HepG2 (cell line): Measurements from ENCODE around the gene ELFN1. TPM values are rescaled to one million over a fixed set of nuclear protein-coding genes. Genes with fewer than 3 reads are reported as not detected.

Source experiments
- ATAC-seq: fragments of 200-7000 bp; cut with Tn5 transposase; 3 replicates; pipeline ENCODE4 v1.9.1; 2020; ENCODE audit warnings: mild to moderate bottlenecking, moderate library complexity
- BruUV-seq: library from RNA; stranded (reverse); fragments of 400-500 nt; replicated peaks from 2 replicates; lab custom pipeline; 2021; lab: Mats Ljungman, UMichigan
- CTCF ChIA-PET: fragments of 300-600 bp; formaldehyde crosslinking; extraction: SDS; loops from one replicate; lab custom pipeline; 2021; ENCODE audit warnings: low total read pairs, inconsistent platforms, low intra/inter-chr PET ratio; lab: Yijun Ruan, JAX
- POLR2A ChIA-PET: fragments of 350-600 bp; sonication (Branson Sonifier 250); formaldehyde crosslinking; loops from one replicate; lab custom pipeline; 2020; ENCODE audit warnings: antibody characterized with exemption, inconsistent platforms; lab: Yijun Ruan, JAX
- DNase-seq: peaks from one replicate; pipeline ENCODE4 v3.0.0-alpha.2; 2015; ENCODE audit warnings: low spot score
- FAIRE-seq: peaks from 3 replicates; lab custom pipeline; 2011; peaks lifted over from hg19 to GRCh38; lab: Jason Lieb, UNC
- H2AFZ ChIP-seq: one replicate; pipeline ENCODE4 v1.6.1; 2011; ENCODE audit warnings: low read length, inconsistent platforms
- H3K27ac ChIP-seq: fragments of 300-600 bp; 3 replicates; pipeline ENCODE4 v1.8.0; 2011; ENCODE audit warnings: mixed run types, mild to moderate bottlenecking, mixed read lengths, low read length, inconsistent platforms; ENCODE audit not compliant: insufficient read depth; ENCODE audit errors: extremely low read length
- H3K27me3 ChIP-seq, 2 experiments: fragments of 200-600 bp in 1 of 2; 2 replicates in 1 of 2; 3 replicates in 1 of 2; pipeline versions ENCODE4 v1.6.0 to v1.8.0; 2011; ENCODE audit warnings: low read length in 2 of 2, mild to moderate bottlenecking in 2 of 2, moderate library complexity in 2 of 2, inconsistent platforms in 1 of 2; ENCODE audit not compliant: insufficient read depth in 2 of 2, control insufficient read depth in 1 of 2
- H3K36me3 ChIP-seq, 2 experiments: fragments of 200-600 bp in 1 of 2; replicated peaks in 1 of 2; 2 replicates in 1 of 2; 3 replicates in 1 of 2; pipeline versions ENCODE4 v1.5.1 to v1.8.0; 2011; ENCODE audit warnings: low read length in 2 of 2, inconsistent platforms in 1 of 2; ENCODE audit not compliant: insufficient read depth in 2 of 2, control insufficient read depth in 1 of 2
- H3K4me1 ChIP-seq: 2 replicates; pipeline ENCODE4 v1.5.1; 2012; ENCODE audit warnings: low read length, inconsistent platforms; ENCODE audit not compliant: insufficient read depth
- H3K4me2 ChIP-seq: 2 replicates; pipeline ENCODE4 v1.6.0; 2011; ENCODE audit warnings: low read depth, low read length, inconsistent platforms
- H3K4me3 ChIP-seq, 3 experiments: fragments of 200-600 bp in 1 of 3; sonication (generic), shearing (Covaris generic) in 1 of 3; replicated peaks in 1 of 3; 2 replicates each; pipeline ENCODE4 v1.5.1; 2011 to 2016; ENCODE audit warnings: low read length in 3 of 3, inconsistent platforms in 2 of 3, low read depth in 2 of 3, mild to moderate bottlenecking in 2 of 3, control low read depth in 1 of 3, mixed read lengths in 1 of 3; ENCODE audit not compliant: insufficient read depth in 1 of 3
- H3K79me2 ChIP-seq: one replicate; pipeline ENCODE4 v1.6.1; 2011; ENCODE audit warnings: low read length, inconsistent platforms; ENCODE audit not compliant: insufficient read depth
- H3K9ac ChIP-seq: 2 replicates; pipeline ENCODE4 v1.6.0; 2011; ENCODE audit warnings: mild to moderate bottlenecking, low read depth, low read length, inconsistent platforms; ENCODE audit not compliant: insufficient read depth
- H3K9me3 ChIP-seq: 2 replicates; pipeline ENCODE4 v1.5.1; 2012; ENCODE audit warnings: mild to moderate bottlenecking, low read length
- H4K20me1 ChIP-seq: 2 replicates; pipeline ENCODE4 v1.6.0; 2011; ENCODE audit warnings: inconsistent platforms, mild to moderate bottlenecking, low read length, moderate library complexity; ENCODE audit not compliant: insufficient read depth
- CBX1 ChIP-seq: IDR thresholded peaks from one replicate; pipeline ENCODE4 v1.6.1; 2016; ENCODE audit warnings: antibody characterized with exemption, low read depth
- DR1 ChIP-seq: sonication (generic); formaldehyde crosslinking; IDR thresholded peaks from 2 replicates; pipeline ENCODE4 v1.8.0; 2021; ENCODE audit warnings: mild to moderate bottlenecking, missing genetic modification reagents, inconsistent platforms
- IRF1 ChIP-seq: sonication (generic); formaldehyde crosslinking; IDR thresholded peaks from 2 replicates; pipeline ENCODE4 v1.4.0; 2020; ENCODE audit warnings: low read depth, mild to moderate bottlenecking, missing genetic modification reagents
- NR2C2 ChIP-seq: sonication (generic); formaldehyde crosslinking; IDR thresholded peaks from 2 replicates; pipeline ENCODE4 v1.4.0; 2020; ENCODE audit warnings: missing genetic modification reagents, mild to moderate bottlenecking, moderate library complexity, borderline replicate concordance
- RBAK ChIP-seq: sonication (generic); formaldehyde crosslinking; IDR thresholded peaks from 2 replicates; pipeline ENCODE4 v1.5.1; 2020; ENCODE audit warnings: mild to moderate bottlenecking, missing genetic modification reagents
- SATB2 ChIP-seq: sonication (generic); formaldehyde crosslinking; IDR thresholded peaks from 2 replicates; pipeline ENCODE4 v1.5.0; 2020; ENCODE audit warnings: missing genetic modification reagents
- SIX1 ChIP-seq: sonication (generic); formaldehyde crosslinking; IDR thresholded peaks from 2 replicates; pipeline ENCODE4 v1.4.0; 2020; ENCODE audit warnings: missing genetic modification reagents, borderline replicate concordance
- SP4 ChIP-seq: sonication (generic); formaldehyde crosslinking; IDR thresholded peaks from 2 replicates; pipeline ENCODE4 v1.8.1; 2023; ENCODE audit warnings: mild to moderate bottlenecking, missing genetic modification reagents
- TCF7L2 ChIP-seq: IDR thresholded peaks from 2 replicates; pipeline ENCODE4 v1.6.1; 2011; ENCODE audit warnings: mild to moderate bottlenecking, low read depth, low read length, moderate library complexity
- YEATS2 ChIP-seq: sonication (generic); formaldehyde crosslinking; IDR thresholded peaks from 2 replicates; pipeline ENCODE4 v1.4.0; 2020; ENCODE audit warnings: missing genetic modification reagents, borderline replicate concordance
- ZNF329 ChIP-seq: sonication (generic); formaldehyde crosslinking; IDR thresholded peaks from 2 replicates; pipeline ENCODE4 v1.9.0; 2021; ENCODE audit warnings: low read depth, mild to moderate bottlenecking, missing genetic modification reagents
- ZNF501 ChIP-seq: sonication (generic); formaldehyde crosslinking; IDR thresholded peaks from 2 replicates; pipeline ENCODE4 v1.5.1; 2020; ENCODE audit warnings: mild to moderate bottlenecking, moderate library complexity, missing genetic modification reagents
- ZNF746 ChIP-seq: sonication (generic); formaldehyde crosslinking; IDR thresholded peaks from 2 replicates; pipeline ENCODE4 v1.8.0; 2022; ENCODE audit warnings: mild to moderate bottlenecking, missing genetic modification reagents
- WGBS: methylation state at CpG from one replicate; pipeline ENCODE4 v1.1.6; 2017; ENCODE audit warnings: low lambda C conversion rate; 5-methylcytosine and 5-hydroxymethylcytosine counted together
- in situ Hi-C: cut with HindIII; loops from 2 replicates; pipeline ENCODE4 v1.10.0; 2017; ENCODE audit warnings: low pct_unique_long_range_greater_than_20kb; ENCODE audit not compliant: extremely low pct_ligation_motif_present
- intact Hi-C: fragments of 100-400 bp; cut with micrococcal nuclease; formaldehyde crosslinking; loops from one replicate; pipeline ENCODE4 v1.10.0; 2022; ENCODE audit not compliant: unreplicated experiment
- polyA plus RNA-seq, 8 experiments: library from polyadenylated mRNA; depleted of rRNA in 3 of 8; stranded (reverse) in 7 of 8; unstranded in 1 of 8; fragments of >200 nt; fragmentation: Illumina TruSeq in 4 of 8; extraction: Trizol in 4 of 8; gene quantifications; 2 replicates each; pipeline versions ENCODE4 v1.2.1 to v1.2.3, GENCODE V29; 2011 to 2016; ENCODE audit warnings: low read depth in 4 of 8, missing spikeins in 1 of 8, mixed read lengths in 1 of 8; ENCODE audit not compliant: insufficient read depth in 1 of 8
- total RNA-seq, 5 experiments: library from RNA; depleted of rRNA; stranded (reverse); fragments of >200 nt; fragmentation: Illumina TruSeq; extraction: Trizol; gene quantifications; 2 replicates each; pipeline ENCODE4 v1.2.3, GENCODE V29; 2016; ENCODE audit warnings: low read depth in 1 of 5
- TF ChIP-seq, protein P1 (sequence below): sonication (generic); formaldehyde crosslinking; IDR thresholded peaks from 2 replicates; pipeline ENCODE4 v1.5.0; 2020; ENCODE audit warnings: mild to moderate bottlenecking, missing genetic modification reagents
- TF ChIP-seq, protein P2 (sequence below): sonication (generic); formaldehyde crosslinking; IDR thresholded peaks from 2 replicates; pipeline ENCODE4 v1.4.0; 2020; ENCODE audit warnings: mild to moderate bottlenecking, missing genetic modification reagents
- TF ChIP-seq, protein P3 (sequence below): sonication (generic); formaldehyde crosslinking; IDR thresholded peaks from 2 replicates; pipeline ENCODE4 v1.8.0; 2022; ENCODE audit warnings: low read depth, missing genetic modification reagents
- TF ChIP-seq, protein P4 (sequence below): sonication (generic); formaldehyde crosslinking; IDR thresholded peaks from 2 replicates; pipeline ENCODE4 v1.4.0; 2020; ENCODE audit warnings: missing genetic modification reagents

The ELFN1 gene
- total and polyA plus RNA-seq, 2 of the 13 experiments (the other 11 are each of a cell fraction or from before 2014, with no cell fraction given) = 0.13 to 0.18 TPM

GRCh38 chr7:1631678-1632077 lies 38.4 kb upstream of the ELFN1 start:
- CTCF ChIA-PET = no interaction called here
- FAIRE-seq (no peak), ATAC-seq (no peak)

More at GRCh38 chr7:1631678-1632077, 38.4 kb upstream of the ELFN1 start:
- in situ Hi-C loops = loop anchor here (10.0 kb wide), 1 partner anchor 63 kb away; no protein-coding TSS in a partner anchor
- H3K79me2 ChIP-seq = no peaks in the 10 kb centered on the region
- H3K4me2 ChIP-seq = no peak overlapping the region
- H3K9ac ChIP-seq = no peak overlapping the region
- no peaks in the 10 kb centered on the region for H3K9me3 ChIP-seq
- H3K4me3 ChIP-seq = no peak overlapping the region
- H3K27me3 ChIP-seq = peaks cover 2 to 6% of the 10 kb centered on the region in 2 experiments; a peak in 2 of 5 replicates
- no peaks in the 10 kb centered on the region for H3K4me1 ChIP-seq
- BruUV-seq = no TSS peak
- no peak for TF ChIP-seq SIX1
- TF ChIP-seq, protein P1, sequence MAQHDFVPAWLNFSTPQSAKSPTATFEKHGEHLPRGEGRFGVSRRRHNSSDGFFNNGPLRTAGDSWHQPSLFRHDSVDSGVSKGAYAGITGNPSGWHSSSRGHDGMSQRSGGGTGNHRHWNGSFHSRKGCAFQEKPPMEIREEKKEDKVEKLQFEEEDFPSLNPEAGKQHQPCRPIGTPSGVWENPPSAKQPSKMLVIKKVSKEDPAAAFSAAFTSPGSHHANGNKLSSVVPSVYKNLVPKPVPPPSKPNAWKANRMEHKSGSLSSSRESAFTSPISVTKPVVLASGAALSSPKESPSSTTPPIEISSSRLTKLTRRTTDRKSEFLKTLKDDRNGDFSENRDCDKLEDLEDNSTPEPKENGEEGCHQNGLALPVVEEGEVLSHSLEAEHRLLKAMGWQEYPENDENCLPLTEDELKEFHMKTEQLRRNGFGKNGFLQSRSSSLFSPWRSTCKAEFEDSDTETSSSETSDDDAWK (CRISPR knock-in tag) = no peak
- TF ChIP-seq ZNF501 (CRISPR knock-in tag) = no peak
- TF ChIP-seq IRF1 = no peak
- TF ChIP-seq ZNF746 (CRISPR knock-in tag) = no peak
- TF ChIP-seq SATB2 = no peak
- no peak for TF ChIP-seq DR1 (CRISPR knock-in tag)
- TF ChIP-seq RBAK (CRISPR knock-in tag) = no peak
- no peak for TF ChIP-seq SP4 (CRISPR knock-in tag)
- no peak for TF ChIP-seq NR2C2 (CRISPR knock-in tag)
- TF ChIP-seq, protein P2, sequence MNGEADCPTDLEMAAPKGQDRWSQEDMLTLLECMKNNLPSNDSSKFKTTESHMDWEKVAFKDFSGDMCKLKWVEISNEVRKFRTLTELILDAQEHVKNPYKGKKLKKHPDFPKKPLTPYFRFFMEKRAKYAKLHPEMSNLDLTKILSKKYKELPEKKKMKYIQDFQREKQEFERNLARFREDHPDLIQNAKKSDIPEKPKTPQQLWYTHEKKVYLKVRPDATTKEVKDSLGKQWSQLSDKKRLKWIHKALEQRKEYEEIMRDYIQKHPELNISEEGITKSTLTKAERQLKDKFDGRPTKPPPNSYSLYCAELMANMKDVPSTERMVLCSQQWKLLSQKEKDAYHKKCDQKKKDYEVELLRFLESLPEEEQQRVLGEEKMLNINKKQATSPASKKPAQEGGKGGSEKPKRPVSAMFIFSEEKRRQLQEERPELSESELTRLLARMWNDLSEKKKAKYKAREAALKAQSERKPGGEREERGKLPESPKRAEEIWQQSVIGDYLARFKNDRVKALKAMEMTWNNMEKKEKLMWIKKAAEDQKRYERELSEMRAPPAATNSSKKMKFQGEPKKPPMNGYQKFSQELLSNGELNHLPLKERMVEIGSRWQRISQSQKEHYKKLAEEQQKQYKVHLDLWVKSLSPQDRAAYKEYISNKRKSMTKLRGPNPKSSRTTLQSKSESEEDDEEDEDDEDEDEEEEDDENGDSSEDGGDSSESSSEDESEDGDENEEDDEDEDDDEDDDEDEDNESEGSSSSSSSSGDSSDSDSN = no peak
- TF ChIP-seq YEATS2 (CRISPR knock-in tag) = no peak
- no peak for TF ChIP-seq CBX1
- no peak for TF ChIP-seq ZNF329
- TF ChIP-seq, protein P3, sequence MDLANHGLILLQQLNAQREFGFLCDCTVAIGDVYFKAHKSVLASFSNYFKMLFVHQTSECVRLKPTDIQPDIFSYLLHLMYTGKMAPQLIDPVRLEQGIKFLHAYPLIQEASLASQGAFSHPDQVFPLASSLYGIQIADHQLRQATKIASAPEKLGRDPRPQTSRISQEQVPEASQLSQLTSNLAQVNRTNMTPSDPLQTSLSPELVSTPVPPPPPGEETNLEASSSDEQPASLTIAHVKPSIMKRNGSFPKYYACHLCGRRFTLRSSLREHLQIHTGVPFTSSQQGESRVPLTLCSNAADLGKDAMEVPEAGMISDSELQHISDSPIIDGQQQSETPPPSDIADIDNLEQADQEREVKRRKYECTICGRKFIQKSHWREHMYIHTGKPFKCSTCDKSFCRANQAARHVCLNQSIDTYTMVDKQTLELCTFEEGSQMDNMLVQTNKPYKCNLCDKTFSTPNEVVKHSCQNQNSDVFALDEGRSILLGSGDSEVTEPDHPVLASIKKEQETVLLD = no peak
- TF ChIP-seq TCF7L2 = no peak
- TF ChIP-seq, protein P4, sequence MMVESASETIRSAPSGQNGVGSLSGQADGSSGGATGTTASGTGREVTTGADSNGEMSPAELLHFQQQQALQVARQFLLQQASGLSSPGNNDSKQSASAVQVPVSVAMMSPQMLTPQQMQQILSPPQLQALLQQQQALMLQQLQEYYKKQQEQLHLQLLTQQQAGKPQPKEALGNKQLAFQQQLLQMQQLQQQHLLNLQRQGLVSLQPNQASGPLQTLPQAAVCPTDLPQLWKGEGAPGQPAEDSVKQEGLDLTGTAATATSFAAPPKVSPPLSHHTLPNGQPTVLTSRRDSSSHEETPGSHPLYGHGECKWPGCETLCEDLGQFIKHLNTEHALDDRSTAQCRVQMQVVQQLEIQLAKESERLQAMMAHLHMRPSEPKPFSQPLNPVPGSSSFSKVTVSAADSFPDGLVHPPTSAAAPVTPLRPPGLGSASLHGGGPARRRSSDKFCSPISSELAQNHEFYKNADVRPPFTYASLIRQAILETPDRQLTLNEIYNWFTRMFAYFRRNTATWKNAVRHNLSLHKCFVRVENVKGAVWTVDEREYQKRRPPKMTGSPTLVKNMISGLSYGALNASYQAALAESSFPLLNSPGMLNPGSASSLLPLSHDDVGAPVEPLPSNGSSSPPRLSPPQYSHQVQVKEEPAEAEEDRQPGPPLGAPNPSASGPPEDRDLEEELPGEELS = no peak
- WGBS = 2% methylated on average over 4 of the region's 5 CpGs
- intact Hi-C loops = no loop called here
- no peaks in the 10 kb centered on the region for H3K36me3 ChIP-seq
- no peak for DNase-seq
- POLR2A ChIA-PET = no interaction called here
- H4K20me1 ChIP-seq = no peaks in the 10 kb centered on the region
- H2AFZ ChIP-seq = no peak overlapping the region
- no peak overlapping the region for H3K27ac ChIP-seq
